Liver (tissue), 9 donors: ENCODE results near the gene WWC2. TPM values are rescaled to one million over a fixed set of nuclear protein-coding genes. Genes with fewer than 3 reads are reported as not detected.
"Not testable (repeated sequence)": the region's sequence is repeated elsewhere in the genome, so short reads cannot be mapped to it uniquely, and the experiment has no call there.

Experiments used
- DNase-seq: peaks from one replicate; pipeline ENCODE4 v3.0.0-alpha.2; 2017; ENCODE audit warnings: low spot score
- H3K27ac ChIP-seq, 2 donors: one replicate each; pipeline ENCODE4 v1.7.0; 2013; ENCODE audit warnings: inconsistent platforms in 2 of 2, low read length in 2 of 2, control low read depth in 1 of 2, low read depth in 1 of 2, mild to moderate bottlenecking in 1 of 2
- H3K27me3 ChIP-seq, 4 donors: one replicate each; pipeline versions ENCODE4 v1.6.1 to v1.7.0; 2013; ENCODE audit warnings: low read length in 3 of 4, inconsistent platforms in 1 of 4, mild to moderate bottlenecking in 1 of 4, moderate library complexity in 1 of 4; ENCODE audit not compliant: control insufficient read depth in 4 of 4, insufficient read depth in 4 of 4
- H3K36me3 ChIP-seq, 4 donors: one replicate each; pipeline versions ENCODE4 v1.6.1 to v1.7.0; 2013; ENCODE audit warnings: low read length in 3 of 4, mild to moderate bottlenecking in 3 of 4, low read depth in 1 of 4, moderate library complexity in 1 of 4; ENCODE audit not compliant: control insufficient read depth in 4 of 4, insufficient read depth in 3 of 4
- H3K4me1 ChIP-seq, 4 donors: one replicate each; pipeline versions ENCODE4 v1.6.1 to v1.7.0; 2013; ENCODE audit warnings: low read length in 3 of 4, mild to moderate bottlenecking in 3 of 4, moderate library complexity in 1 of 4; ENCODE audit not compliant: control insufficient read depth in 4 of 4, insufficient read depth in 4 of 4
- H3K4me3 ChIP-seq, 3 donors: one replicate each; pipeline versions ENCODE4 v1.6.1 to v1.7.0; 2013; ENCODE audit warnings: low read length in 3 of 3, control low read depth in 1 of 3, low read depth in 1 of 3, mild to moderate bottlenecking in 1 of 3
- H3K9ac ChIP-seq, 2 donors: one replicate each; pipeline ENCODE4 v1.7.0; 2013; ENCODE audit warnings: low read length in 2 of 2, mild to moderate bottlenecking in 2 of 2, moderate library complexity in 2 of 2, control low read depth in 1 of 2, low read depth in 1 of 2
- H3K9me3 ChIP-seq, 4 donors: one replicate each; pipeline versions ENCODE4 v1.6.1 to v1.7.0; 2013; ENCODE audit warnings: low read length in 3 of 4; ENCODE audit not compliant: control insufficient read depth in 4 of 4
- ATF3 ChIP-seq: IDR thresholded peaks from 2 replicates; pipeline ENCODE4 v1.6.1; 2016; ENCODE audit warnings: antibody characterized with exemption
- CTCF ChIP-seq: fragments of 150-350 bp; IDR thresholded peaks from 2 replicates; pipeline ENCODE4 v1.5.1; 2017; ENCODE audit warnings: improper control_type of control experiment, low read depth, low read length; ENCODE audit not compliant: missing input control
- EGR1 ChIP-seq, 2 donors: IDR thresholded peaks; 2 replicates each; pipeline ENCODE4 v1.6.1; 2016 to 2018; ENCODE audit warnings: antibody characterized with exemption in 2 of 2, low read depth in 2 of 2
- FOXA1 ChIP-seq: IDR thresholded peaks from 2 replicates; pipeline ENCODE4 v1.6.1; 2016; ENCODE audit warnings: antibody characterized with exemption
- FOXA2 ChIP-seq: IDR thresholded peaks from 2 replicates; pipeline ENCODE4 v1.6.1; 2016; ENCODE audit warnings: antibody characterized with exemption
- GABPA ChIP-seq, 2 donors: IDR thresholded peaks in 1 of 2; conservative IDR thresholded peaks in 1 of 2; 2 replicates each; pipeline ENCODE4 v1.6.1; 2016; ENCODE audit warnings: antibody characterized with exemption in 2 of 2, mild to moderate bottlenecking in 1 of 2, moderate library complexity in 1 of 2
- HNF4A ChIP-seq, 2 donors: conservative IDR thresholded peaks; 2 replicates each; pipeline ENCODE4 v1.6.1; 2016; ENCODE audit warnings: antibody characterized with exemption in 2 of 2, mild to moderate bottlenecking in 2 of 2
- JUND ChIP-seq, 2 donors: IDR thresholded peaks; 2 replicates each; pipeline ENCODE4 v1.6.1; 2016; ENCODE audit warnings: antibody characterized with exemption in 2 of 2
- NR2F2 ChIP-seq: IDR thresholded peaks from 2 replicates; pipeline ENCODE4 v1.6.1; 2016; ENCODE audit warnings: antibody characterized with exemption
- RAD21 ChIP-seq, 2 donors: IDR thresholded peaks; 2 replicates each; pipeline ENCODE4 v1.6.1; 2016; ENCODE audit warnings: antibody characterized with exemption in 2 of 2, mild to moderate bottlenecking in 2 of 2
- RXRA ChIP-seq, 2 donors: IDR thresholded peaks; 2 replicates each; pipeline ENCODE4 v1.6.1; 2017 to 2018; ENCODE audit warnings: antibody characterized with exemption in 2 of 2, mild to moderate bottlenecking in 1 of 2
- SP1 ChIP-seq: IDR thresholded peaks from 2 replicates; pipeline ENCODE4 v1.6.1; 2018; ENCODE audit warnings: antibody characterized with exemption, mild to moderate bottlenecking
- TAF1 ChIP-seq: conservative IDR thresholded peaks from 2 replicates; pipeline ENCODE4 v1.6.1; 2016; ENCODE audit warnings: antibody characterized with exemption, mild to moderate bottlenecking
- YY1 ChIP-seq: IDR thresholded peaks from 2 replicates; pipeline ENCODE4 v1.6.1; 2016; ENCODE audit warnings: antibody characterized with exemption, mild to moderate bottlenecking
- ZBTB33 ChIP-seq: IDR thresholded peaks from 2 replicates; pipeline ENCODE4 v1.6.1; 2016; ENCODE audit warnings: antibody characterized with exemption
- WGBS: extraction: QIAGEN DNeasy Blood & Tissue Kit; methylation state at CpG from one replicate; pipeline ENCODE4 v1.1.7; 2013; 5-methylcytosine and 5-hydroxymethylcytosine counted together
- polyA plus RNA-seq, 2 donors: library from polyadenylated mRNA; stranded (reverse) in 1 of 2; unstranded in 1 of 2; fragments of 200-250 nt in 1 of 2; fragments of >200 nt in 1 of 2; fragmentation: Nextera tagmentation in 1 of 2; extraction: Ambion mirVana in 1 of 2; gene quantifications; one replicate each; pipeline versions ENCODE4 v1.2.1 to v1.2.3, GENCODE V29; 2013 to 2015
- total RNA-seq, 2 donors: library from RNA; depleted of rRNA; stranded (reverse); fragments of >200 nt; gene quantifications; one replicate each; pipeline ENCODE4 v1.2.3, GENCODE V29; 2014
- TF ChIP-seq, protein P1 (sequence below): IDR thresholded peaks from 2 replicates; pipeline ENCODE4 v1.6.1; 2016; ENCODE audit warnings: antibody characterized with exemption
- TF ChIP-seq, protein P2 (sequence below): IDR thresholded peaks from 2 replicates; pipeline ENCODE4 v1.6.1; 2016; ENCODE audit warnings: antibody characterized with exemption, mild to moderate bottlenecking
- donor health status: healthy.
- donor health status: healthy.
- donor health status: healthy.
- donor health status: healthy.
- donor health status: healthy.

The WWC2 gene
- total and polyA plus RNA-seq, 4 donors, result 8.6 to 60.1 (median 13.3) TPM

GRCh38 chr4:183192571-183192970, 93.5 kb downstream of the WWC2 start:
- no peak overlapping the region for H3K4me3 ChIP-seq
- TF ChIP-seq, protein P1, sequence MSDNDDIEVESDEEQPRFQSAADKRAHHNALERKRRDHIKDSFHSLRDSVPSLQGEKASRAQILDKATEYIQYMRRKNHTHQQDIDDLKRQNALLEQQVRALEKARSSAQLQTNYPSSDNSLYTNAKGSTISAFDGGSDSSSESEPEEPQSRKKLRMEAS, result no peak
- TF ChIP-seq ZBTB33 (no peak), CTCF (no peak), YY1 (no peak), EGR1 (IDR thresholded peaks at IDR 0.05; ENCODE audit: low read depth in 2 of 2) (no peak), TAF1 (no peak), HNF4A (conservative IDR thresholded peaks at IDR 0.05) (no peak), RAD21 (IDR thresholded peaks at IDR 0.05) (no peak), NR2F2 (no peak)
- WGBS, result 97% methylated on average over 2 of the region's 2 CpGs
- no peaks in the 10 kb centered on the region for H3K27me3 ChIP-seq
- peaks cover 0 to 21% (median 16%) of the 10 kb centered on the region in 4 donors for H3K4me1 ChIP-seq
- no peak overlapping the region for H3K27ac ChIP-seq
- H3K36me3 ChIP-seq, result peaks cover 0 to 5% (median 0%) of the 10 kb centered on the region in 4 donors
- no peaks in the 10 kb centered on the region for H3K9me3 ChIP-seq
- DNase-seq, result no peak
- no peak overlapping the region for H3K9ac ChIP-seq

DNA sequence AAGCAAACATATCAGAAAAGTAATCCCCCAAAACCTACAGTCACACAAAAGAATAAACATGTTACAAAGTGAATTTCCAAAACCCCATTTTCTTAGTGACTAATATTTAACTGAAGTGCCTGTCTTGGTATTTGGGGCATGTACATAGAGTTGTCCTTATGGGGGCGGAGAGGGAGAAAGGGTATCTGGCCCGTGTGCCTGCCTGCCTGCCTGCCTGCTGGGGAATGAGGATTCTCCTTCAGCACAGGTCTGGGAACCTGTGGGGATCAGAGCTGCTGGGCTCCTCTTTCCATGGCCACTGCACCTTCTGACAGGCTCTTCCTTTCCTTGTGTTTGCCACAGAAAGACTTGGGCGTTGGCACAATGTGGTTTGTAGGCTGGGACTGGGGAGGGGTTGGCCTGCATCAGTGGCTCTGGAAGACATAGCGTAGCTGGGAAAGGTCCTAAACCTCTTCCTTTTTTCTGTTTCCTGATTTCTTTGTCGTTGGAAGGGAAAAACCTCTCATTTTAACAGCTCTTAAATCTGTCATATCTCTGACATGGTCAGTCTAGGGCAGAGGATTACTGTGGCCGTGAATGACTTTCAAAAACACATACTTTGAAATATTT, 94.8 kb downstream of the WWC2 start:
- H3K4me1 ChIP-seq, result peaks cover 0 to 21% (median 16%) of the 10 kb centered on the region in 4 donors
- H3K27ac ChIP-seq, H3K4me3 ChIP-seq, DNase-seq, H3K36me3 ChIP-seq, H3K9me3 ChIP-seq, H3K9ac ChIP-seq, H3K27me3 ChIP-seq: not testable (repeated sequence)
- WGBS, result 68% methylated on average over 6 of the region's 6 CpGs

- Histone ChIP-seq H3K4me3 (no peak overlapping the region), H3K27ac (no peak overlapping the region), H3K9ac (no peak overlapping the region), H3K27me3 (no peaks in the 10 kb centered on the region), H3K4me1 (peaks cover 0 to 21% (median 16%) of the 10 kb centered on the region in 4 donors), H3K9me3 (no peaks in the 10 kb centered on the region), H3K36me3 (peaks cover 0 to 5% (median 2%) of the 10 kb centered on the region in 4 donors)
- 91% methylated on average over 3 of the region's 3 CpGs for WGBS
- no peak for DNase-seq
- no peak for TF ChIP-seq TAF1
- no peak for TF ChIP-seq SP1
- TF ChIP-seq CTCF, result no peak
- TF ChIP-seq, protein P1, result no peak
- no peak for TF ChIP-seq RXRA (IDR thresholded peaks at IDR 0.05)
- TF ChIP-seq HNF4A (conservative IDR thresholded peaks at IDR 0.05), result no peak
- TF ChIP-seq ATF3, result no peak
- no peak for TF ChIP-seq JUND (IDR thresholded peaks at IDR 0.05)
- no peak for TF ChIP-seq GABPA (IDR thresholded peaks at IDR 0.05 in 1 of 2, conservative IDR thresholded peaks at IDR 0.05 in 1 of 2)
- no peak for TF ChIP-seq FOXA2
- TF ChIP-seq YY1, result no peak
- TF ChIP-seq, protein P2, sequence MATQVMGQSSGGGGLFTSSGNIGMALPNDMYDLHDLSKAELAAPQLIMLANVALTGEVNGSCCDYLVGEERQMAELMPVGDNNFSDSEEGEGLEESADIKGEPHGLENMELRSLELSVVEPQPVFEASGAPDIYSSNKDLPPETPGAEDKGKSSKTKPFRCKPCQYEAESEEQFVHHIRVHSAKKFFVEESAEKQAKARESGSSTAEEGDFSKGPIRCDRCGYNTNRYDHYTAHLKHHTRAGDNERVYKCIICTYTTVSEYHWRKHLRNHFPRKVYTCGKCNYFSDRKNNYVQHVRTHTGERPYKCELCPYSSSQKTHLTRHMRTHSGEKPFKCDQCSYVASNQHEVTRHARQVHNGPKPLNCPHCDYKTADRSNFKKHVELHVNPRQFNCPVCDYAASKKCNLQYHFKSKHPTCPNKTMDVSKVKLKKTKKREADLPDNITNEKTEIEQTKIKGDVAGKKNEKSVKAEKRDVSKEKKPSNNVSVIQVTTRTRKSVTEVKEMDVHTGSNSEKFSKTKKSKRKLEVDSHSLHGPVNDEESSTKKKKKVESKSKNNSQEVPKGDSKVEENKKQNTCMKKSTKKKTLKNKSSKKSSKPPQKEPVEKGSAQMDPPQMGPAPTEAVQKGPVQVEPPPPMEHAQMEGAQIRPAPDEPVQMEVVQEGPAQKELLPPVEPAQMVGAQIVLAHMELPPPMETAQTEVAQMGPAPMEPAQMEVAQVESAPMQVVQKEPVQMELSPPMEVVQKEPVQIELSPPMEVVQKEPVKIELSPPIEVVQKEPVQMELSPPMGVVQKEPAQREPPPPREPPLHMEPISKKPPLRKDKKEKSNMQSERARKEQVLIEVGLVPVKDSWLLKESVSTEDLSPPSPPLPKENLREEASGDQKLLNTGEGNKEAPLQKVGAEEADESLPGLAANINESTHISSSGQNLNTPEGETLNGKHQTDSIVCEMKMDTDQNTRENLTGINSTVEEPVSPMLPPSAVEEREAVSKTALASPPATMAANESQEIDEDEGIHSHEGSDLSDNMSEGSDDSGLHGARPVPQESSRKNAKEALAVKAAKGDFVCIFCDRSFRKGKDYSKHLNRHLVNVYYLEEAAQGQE, result no peak
- no peak for TF ChIP-seq NR2F2
- no peak for TF ChIP-seq FOXA1
These were observed 96.5 kb downstream of the WWC2 start for GRCh38 chr4:183195534-183195933.
